Panc1 (cell line): ENCODE results near the gene CTSO.

Experiments used
- TF ChIP-seq, protein P1 (sequence below), 2 experiments: IDR thresholded peaks; 2 replicates each; pipeline ENCODE4 v1.6.1; 2011 to 2012; ENCODE audit warnings: low read depth in 2 of 2, control low read depth in 1 of 2, low read length in 1 of 2, mild to moderate bottlenecking in 1 of 2, moderate library complexity in 1 of 2; ENCODE audit not compliant: insufficient read depth in 1 of 2
- TF ChIP-seq, protein P2 (sequence below): fragments of 450-650 bp; IDR thresholded peaks from 2 replicates; pipeline ENCODE4 v1.5.1; 2017; ENCODE audit warnings: mild to moderate bottlenecking

DNA sequence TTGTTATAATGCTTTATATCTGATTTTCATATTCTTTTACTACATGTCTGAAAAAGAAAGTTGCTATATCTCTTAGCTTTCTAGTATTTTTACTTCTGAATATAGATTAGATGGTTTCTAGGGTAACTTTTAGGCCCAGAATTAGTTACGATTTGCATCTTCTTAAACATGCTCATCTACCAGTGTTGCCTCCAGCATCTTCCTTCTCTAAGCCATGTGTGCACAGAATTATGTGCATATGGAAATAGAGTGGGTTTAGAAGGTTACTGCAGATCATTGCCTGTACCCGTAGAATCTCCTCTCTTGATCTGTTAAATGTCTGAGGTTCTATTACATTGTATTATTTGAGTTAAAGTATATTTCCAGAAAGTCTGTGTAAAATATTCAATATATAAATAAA, 52.7 kb downstream of the CTSO start:
- TF ChIP-seq, protein P1, sequence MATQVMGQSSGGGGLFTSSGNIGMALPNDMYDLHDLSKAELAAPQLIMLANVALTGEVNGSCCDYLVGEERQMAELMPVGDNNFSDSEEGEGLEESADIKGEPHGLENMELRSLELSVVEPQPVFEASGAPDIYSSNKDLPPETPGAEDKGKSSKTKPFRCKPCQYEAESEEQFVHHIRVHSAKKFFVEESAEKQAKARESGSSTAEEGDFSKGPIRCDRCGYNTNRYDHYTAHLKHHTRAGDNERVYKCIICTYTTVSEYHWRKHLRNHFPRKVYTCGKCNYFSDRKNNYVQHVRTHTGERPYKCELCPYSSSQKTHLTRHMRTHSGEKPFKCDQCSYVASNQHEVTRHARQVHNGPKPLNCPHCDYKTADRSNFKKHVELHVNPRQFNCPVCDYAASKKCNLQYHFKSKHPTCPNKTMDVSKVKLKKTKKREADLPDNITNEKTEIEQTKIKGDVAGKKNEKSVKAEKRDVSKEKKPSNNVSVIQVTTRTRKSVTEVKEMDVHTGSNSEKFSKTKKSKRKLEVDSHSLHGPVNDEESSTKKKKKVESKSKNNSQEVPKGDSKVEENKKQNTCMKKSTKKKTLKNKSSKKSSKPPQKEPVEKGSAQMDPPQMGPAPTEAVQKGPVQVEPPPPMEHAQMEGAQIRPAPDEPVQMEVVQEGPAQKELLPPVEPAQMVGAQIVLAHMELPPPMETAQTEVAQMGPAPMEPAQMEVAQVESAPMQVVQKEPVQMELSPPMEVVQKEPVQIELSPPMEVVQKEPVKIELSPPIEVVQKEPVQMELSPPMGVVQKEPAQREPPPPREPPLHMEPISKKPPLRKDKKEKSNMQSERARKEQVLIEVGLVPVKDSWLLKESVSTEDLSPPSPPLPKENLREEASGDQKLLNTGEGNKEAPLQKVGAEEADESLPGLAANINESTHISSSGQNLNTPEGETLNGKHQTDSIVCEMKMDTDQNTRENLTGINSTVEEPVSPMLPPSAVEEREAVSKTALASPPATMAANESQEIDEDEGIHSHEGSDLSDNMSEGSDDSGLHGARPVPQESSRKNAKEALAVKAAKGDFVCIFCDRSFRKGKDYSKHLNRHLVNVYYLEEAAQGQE (IDR thresholded peaks at IDR 0.05; ENCODE audit: insufficient read depth in 1 of 2, low read depth in 2 of 2, low read length in 1 of 2): no peak
- TF ChIP-seq, protein P2, sequence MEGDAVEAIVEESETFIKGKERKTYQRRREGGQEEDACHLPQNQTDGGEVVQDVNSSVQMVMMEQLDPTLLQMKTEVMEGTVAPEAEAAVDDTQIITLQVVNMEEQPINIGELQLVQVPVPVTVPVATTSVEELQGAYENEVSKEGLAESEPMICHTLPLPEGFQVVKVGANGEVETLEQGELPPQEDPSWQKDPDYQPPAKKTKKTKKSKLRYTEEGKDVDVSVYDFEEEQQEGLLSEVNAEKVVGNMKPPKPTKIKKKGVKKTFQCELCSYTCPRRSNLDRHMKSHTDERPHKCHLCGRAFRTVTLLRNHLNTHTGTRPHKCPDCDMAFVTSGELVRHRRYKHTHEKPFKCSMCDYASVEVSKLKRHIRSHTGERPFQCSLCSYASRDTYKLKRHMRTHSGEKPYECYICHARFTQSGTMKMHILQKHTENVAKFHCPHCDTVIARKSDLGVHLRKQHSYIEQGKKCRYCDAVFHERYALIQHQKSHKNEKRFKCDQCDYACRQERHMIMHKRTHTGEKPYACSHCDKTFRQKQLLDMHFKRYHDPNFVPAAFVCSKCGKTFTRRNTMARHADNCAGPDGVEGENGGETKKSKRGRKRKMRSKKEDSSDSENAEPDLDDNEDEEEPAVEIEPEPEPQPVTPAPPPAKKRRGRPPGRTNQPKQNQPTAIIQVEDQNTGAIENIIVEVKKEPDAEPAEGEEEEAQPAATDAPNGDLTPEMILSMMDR: no peak
